Activated naive CD4-positive, alpha-beta T cell treated with anti-CD3 and anti-CD28 coated beads, Interleukin-2, amount 50 U/mL, for 24 hours (primary cell): Measurements from ENCODE around the gene TNFRSF25.
"Not testable (repeated sequence)": the region's sequence is repeated elsewhere in the genome, so short reads cannot be mapped to it uniquely, and the experiment has no call there.

Experiments
- H3K27ac Mint-ChIP-seq: one replicate; pipeline ENCODE4 v1.8.0; 2021; ENCODE audit warnings: mild to moderate bottlenecking, mixed read lengths
- H3K27me3 Mint-ChIP-seq: one replicate; pipeline ENCODE4 v1.8.0; 2021; ENCODE audit warnings: mixed read lengths
- H3K36me3 Mint-ChIP-seq: one replicate; pipeline ENCODE4 v1.8.0; 2021; ENCODE audit warnings: mixed read lengths
- H3K4me1 Mint-ChIP-seq: one replicate; pipeline ENCODE4 v1.8.0; 2021; ENCODE audit warnings: mixed read lengths
- H3K4me3 Mint-ChIP-seq: one replicate; pipeline ENCODE4 v1.8.0; 2021; ENCODE audit warnings: mild to moderate bottlenecking, mixed read lengths
- H3K9me3 Mint-ChIP-seq: one replicate; pipeline ENCODE4 v1.8.0; 2021; ENCODE audit warnings: mixed read lengths

The TNFRSF25 gene

DNA sequence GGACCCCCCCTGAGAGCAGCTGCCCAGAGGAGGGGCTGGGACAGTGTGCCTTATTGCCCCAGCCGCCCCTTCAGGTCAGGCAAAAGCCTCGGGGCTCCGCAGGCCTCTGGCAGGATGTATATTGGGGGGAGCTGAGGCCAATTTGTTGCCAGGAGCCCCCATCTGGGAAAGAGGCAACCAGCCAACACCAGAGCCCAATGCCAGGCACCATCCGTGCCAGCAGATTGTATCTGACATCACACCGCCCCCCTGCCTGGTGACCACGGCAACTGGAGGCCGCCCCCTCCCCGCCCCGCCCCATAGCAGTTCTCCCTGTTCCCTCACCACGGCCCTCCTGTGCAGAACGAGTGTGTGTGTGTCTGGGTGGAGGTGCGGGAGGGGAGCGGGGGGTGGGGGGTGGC, 29.1 kb upstream of the TNFRSF25 start:
- H3K27me3 Mint-ChIP-seq: no peaks in the 10 kb centered on the region
- H3K36me3 Mint-ChIP-seq: no peaks in the 10 kb centered on the region
- no peak overlapping the region for H3K4me3 Mint-ChIP-seq
- H3K9me3 Mint-ChIP-seq: no peaks in the 10 kb centered on the region
- H3K4me1 Mint-ChIP-seq: peaks cover 46% of the 10 kb centered on the region
- no peak overlapping the region for H3K27ac Mint-ChIP-seq

DNA sequence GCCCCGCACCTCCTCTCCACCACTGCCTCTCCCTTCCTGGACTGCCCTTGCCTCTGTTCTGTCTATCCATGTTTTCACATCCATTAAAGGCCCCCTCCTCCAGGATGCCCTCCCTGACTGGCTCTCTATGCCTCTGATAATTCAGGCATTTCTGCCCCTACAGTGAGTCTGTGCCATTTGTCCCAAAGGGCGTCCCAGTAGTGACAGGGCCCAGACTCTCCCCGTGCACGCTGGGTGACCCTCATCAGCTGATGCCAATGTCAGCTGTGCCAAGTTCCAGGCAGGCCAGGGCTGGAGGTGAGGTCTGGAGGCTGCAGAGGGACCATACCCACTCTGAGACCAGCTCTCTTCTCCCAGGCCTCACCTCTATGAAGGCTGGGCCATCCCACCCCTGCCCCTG, 28.7 kb upstream of the TNFRSF25 start:
- Mint-ChIP-seq H3K4me1 (peaks cover 46% of the 10 kb centered on the region), H3K4me3 (no peak overlapping the region), H3K27me3 (no peaks in the 10 kb centered on the region)

GRCh38 chr1:6493834-6494223, 27.9 kb upstream of the TNFRSF25 start:
- not testable (repeated sequence) for H3K27me3 Mint-ChIP-seq, H3K4me3 Mint-ChIP-seq, H3K36me3 Mint-ChIP-seq, H3K9me3 Mint-ChIP-seq, H3K27ac Mint-ChIP-seq
- peaks cover 43% of the 10 kb centered on the region for H3K4me1 Mint-ChIP-seq

More for the DNA sequence above, 28.7 kb upstream of the TNFRSF25 start:
- no peaks in the 10 kb centered on the region for H3K36me3 Mint-ChIP-seq
- H3K9me3 Mint-ChIP-seq: no peaks in the 10 kb centered on the region
- H3K27ac Mint-ChIP-seq: peak overlapping the region; percentile 42

GRCh38 chr1:6491966-6492365, 26.0 kb upstream of the TNFRSF25 start:
- H3K27ac Mint-ChIP-seq: peak overlapping the region; percentile 66
- no peaks in the 10 kb centered on the region for H3K36me3 Mint-ChIP-seq

GRCh38 chr1:6491480-6491962, 25.5 kb upstream of the TNFRSF25 start, which contains the start of gene PLEKHG5:
TSS of gene PLEKHG5 (minus strand) at chr1:6491667. CDS start at chr1:6477571, 14,096 bp downstream.
- H3K9me3 Mint-ChIP-seq: no peaks in the 10 kb centered on the region
- H3K27me3 Mint-ChIP-seq: peaks cover under 1% of the 10 kb centered on the region
- H3K36me3 Mint-ChIP-seq: no peaks in the 10 kb centered on the region
- peak within 1 kb of the TSS; percentile 66 for H3K27ac Mint-ChIP-seq
- peak within 1 kb of the TSS; percentile 71 for H3K4me3 Mint-ChIP-seq
- H3K4me1 Mint-ChIP-seq: peaks cover 41% of the 10 kb centered on the region

More at GRCh38 chr1:6491966-6492365, 26.0 kb upstream of the TNFRSF25 start:
- H3K4me1 Mint-ChIP-seq: peaks cover 38% of the 10 kb centered on the region
- H3K4me3 Mint-ChIP-seq: peak overlapping the region; percentile 71
- no peaks in the 10 kb centered on the region for H3K27me3 Mint-ChIP-seq
- no peaks in the 10 kb centered on the region for H3K9me3 Mint-ChIP-seq

DNA sequence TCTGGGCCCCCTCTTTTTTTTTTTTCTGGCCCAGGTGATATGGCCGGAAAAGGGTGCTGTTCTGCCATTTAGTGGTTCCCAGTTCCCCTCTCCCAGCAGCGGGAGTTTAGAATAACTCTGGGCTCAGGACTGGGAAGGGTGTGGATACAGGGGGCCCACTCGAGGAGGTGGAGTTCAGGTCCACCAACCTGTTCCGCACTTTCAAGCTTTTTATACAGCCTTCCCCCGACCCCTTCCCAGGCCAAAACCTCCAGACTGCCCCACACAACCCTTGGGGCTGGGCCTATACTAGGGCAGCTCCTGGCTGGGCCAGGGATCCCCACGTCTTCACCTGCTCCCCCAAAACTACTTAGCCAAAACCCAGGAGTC, 25.1 kb upstream of the TNFRSF25 start:
- peaks cover 5% of the 10 kb centered on the region for H3K27me3 Mint-ChIP-seq
- peaks cover 44% of the 10 kb centered on the region for H3K4me1 Mint-ChIP-seq
- no peaks in the 10 kb centered on the region for H3K9me3 Mint-ChIP-seq
- H3K27ac Mint-ChIP-seq: peak overlapping the region; percentile 66
- H3K4me3 Mint-ChIP-seq: peak overlapping the region; percentile 71
- H3K36me3 Mint-ChIP-seq: no peaks in the 10 kb centered on the region

DNA sequence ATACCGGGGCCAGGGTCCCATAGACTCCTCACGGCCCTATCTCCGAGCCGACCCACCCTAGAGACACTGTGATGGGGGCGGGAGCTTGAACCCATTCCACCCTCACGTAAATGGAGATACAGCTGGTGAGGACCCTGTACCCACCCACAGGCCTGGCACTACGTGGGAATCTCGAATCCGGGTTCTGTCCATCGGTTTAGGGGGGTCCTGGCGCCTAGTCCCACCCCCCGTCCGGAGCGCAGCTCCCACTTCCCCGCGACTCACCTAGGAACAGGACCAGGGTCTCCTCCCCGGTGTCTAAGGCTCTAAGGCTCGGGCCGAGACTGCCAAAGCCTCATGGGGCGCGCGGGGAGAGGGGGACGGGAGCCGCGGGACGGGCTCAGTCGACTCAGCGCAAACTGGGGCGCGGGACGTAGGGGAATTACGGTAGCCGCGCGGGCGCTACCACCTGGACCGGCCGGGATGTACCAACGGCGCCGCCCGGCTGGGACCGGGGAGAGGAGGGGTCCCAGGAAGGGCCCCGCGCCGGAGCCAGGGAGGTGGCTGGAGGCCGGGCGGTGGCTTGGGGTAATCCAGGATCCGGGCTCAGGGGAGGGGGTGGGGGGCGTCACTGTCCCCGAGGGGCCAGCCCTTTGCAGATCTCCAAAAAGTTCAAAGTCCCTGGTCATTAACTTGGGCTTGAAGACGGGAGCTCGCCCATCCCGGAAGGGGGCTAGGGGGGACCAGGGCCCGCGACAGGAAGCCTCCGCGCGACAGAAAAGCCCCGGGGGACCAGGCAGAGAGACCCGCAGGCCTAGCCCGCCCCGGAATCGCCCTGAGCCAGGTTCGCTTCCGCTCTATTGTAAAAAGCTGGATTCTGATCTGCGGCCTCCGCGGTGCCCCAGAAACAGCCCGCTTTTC, 24.5 kb upstream of the TNFRSF25 start:
- peak overlapping the region; percentile 78 for H3K4me3 Mint-ChIP-seq
- H3K27me3 Mint-ChIP-seq: peaks cover 5% of the 10 kb centered on the region
- no peaks in the 10 kb centered on the region for H3K9me3 Mint-ChIP-seq
- H3K27ac Mint-ChIP-seq: peak overlapping the region; percentile 17
- H3K4me1 Mint-ChIP-seq: peaks cover 38% of the 10 kb centered on the region
- H3K36me3 Mint-ChIP-seq: no peaks in the 10 kb centered on the region

GRCh38 chr1:6489799-6490180, 23.8 kb upstream of the TNFRSF25 start:
- Mint-ChIP-seq H3K27me3 (peaks cover 5% of the 10 kb centered on the region), H3K36me3 (no peaks in the 10 kb centered on the region), H3K4me3 (peak overlapping the region; percentile 78), H3K4me1 (peaks cover 36% of the 10 kb centered on the region), H3K27ac (peak overlapping the region; percentile 17), H3K9me3 (no peaks in the 10 kb centered on the region)

GRCh38 chr1:6489383-6489765, 23.4 kb upstream of the TNFRSF25 start:
- H3K27me3 Mint-ChIP-seq: peaks cover 5% of the 10 kb centered on the region
- H3K4me3 Mint-ChIP-seq: peak overlapping the region; percentile 23

DNA sequence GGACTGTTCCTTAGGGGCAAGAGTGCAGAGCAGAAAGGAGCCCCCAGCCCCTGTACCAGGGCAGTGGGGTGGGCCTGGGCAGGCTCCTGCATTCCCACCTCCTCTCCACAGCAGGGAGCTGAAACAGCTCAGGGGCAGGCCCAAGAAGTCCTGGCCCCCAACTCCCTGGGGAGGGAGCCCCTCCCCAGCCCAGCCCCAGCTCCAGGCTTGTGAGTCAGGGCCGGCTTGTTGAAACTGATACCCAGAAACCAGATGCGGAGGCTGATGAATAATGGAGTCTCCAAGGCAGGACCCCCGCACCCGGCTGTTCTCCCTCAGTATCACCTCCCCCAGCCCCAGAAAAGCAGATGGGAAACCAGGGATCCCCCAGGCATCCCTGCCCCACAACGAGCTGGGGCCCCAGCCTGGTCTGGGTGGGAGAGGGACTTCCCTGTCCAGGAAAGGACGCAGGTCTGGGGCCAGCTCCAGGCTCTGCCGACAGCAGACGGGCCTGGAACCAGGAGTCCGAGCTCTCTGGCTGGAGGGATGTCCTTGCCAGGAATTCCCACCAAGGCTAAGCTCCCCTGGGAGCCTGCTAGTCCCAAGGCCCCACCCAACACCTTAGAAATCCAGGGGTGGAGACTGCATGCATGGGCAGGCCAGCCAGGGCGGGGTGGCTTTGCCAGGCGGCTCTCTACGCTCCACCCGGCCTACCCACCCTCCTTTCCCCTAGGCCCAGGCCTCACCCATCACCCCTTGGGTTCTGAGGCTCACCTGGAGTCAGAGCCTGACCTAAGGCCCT, 22.8 kb upstream of the TNFRSF25 start:
- H3K9me3 Mint-ChIP-seq: no peaks in the 10 kb centered on the region
- peaks cover 32% of the 10 kb centered on the region for H3K4me1 Mint-ChIP-seq
- H3K27me3 Mint-ChIP-seq: peaks cover 5% of the 10 kb centered on the region
- H3K27ac Mint-ChIP-seq: no peak overlapping the region
- no peak overlapping the region for H3K4me3 Mint-ChIP-seq
- no peaks in the 10 kb centered on the region for H3K36me3 Mint-ChIP-seq

More at GRCh38 chr1:6489383-6489765, 23.4 kb upstream of the TNFRSF25 start:
- no peaks in the 10 kb centered on the region for H3K36me3 Mint-ChIP-seq
- H3K4me1 Mint-ChIP-seq: peaks cover 32% of the 10 kb centered on the region
- no peaks in the 10 kb centered on the region for H3K9me3 Mint-ChIP-seq
- H3K27ac Mint-ChIP-seq: no peak overlapping the region

DNA sequence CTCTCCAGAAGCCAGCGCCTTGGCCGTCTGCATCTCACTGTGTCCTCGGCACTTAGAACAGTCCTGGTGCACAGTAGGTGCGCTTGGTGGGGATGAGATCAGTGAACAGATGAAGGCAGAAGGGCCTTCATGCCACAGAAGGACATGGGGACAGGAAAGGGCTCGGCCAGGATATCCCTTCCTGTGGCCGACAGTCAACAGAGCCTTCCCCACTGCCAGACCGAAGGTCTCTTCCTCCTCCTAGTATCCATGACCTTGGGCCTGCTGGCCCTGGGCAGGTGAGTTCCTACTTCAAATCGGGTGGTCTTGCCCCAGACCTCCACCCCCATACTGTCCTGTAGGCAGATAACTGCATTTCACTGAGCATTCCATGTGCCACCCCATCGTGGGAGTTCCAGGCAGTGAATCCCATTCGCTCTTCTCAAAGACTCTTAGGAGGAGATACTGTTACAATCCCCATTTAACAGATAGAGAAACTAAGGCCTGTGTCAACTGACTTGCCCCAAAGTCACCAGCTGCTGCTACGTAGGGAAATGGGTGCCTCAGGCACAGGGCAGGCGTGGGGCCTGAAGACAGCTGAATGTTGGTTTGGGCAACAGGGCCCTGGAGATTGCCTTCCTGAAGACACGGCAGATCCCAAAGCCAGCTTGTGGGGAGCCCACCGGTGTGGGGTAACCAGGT, 22.0 kb upstream of the TNFRSF25 start:
- Mint-ChIP-seq H3K27me3 (peaks cover 5% of the 10 kb centered on the region), H3K4me3 (no peak overlapping the region), H3K27ac (no peak overlapping the region), H3K4me1 (peaks cover 26% of the 10 kb centered on the region), H3K36me3 (no peaks in the 10 kb centered on the region), H3K9me3 (no peaks in the 10 kb centered on the region)

- no peaks in the 10 kb centered on the region for H3K36me3 Mint-ChIP-seq
- no peak overlapping the region for H3K27ac Mint-ChIP-seq
- no peaks in the 10 kb centered on the region for H3K9me3 Mint-ChIP-seq
- H3K27me3 Mint-ChIP-seq: peaks cover 5% of the 10 kb centered on the region
- H3K4me3 Mint-ChIP-seq: peak overlapping the region; percentile 23
- peaks cover 17% of the 10 kb centered on the region for H3K4me1 Mint-ChIP-seq
Observed at GRCh38 chr1:6486433-6487011, 20.5 kb upstream of the TNFRSF25 start.

GRCh38 chr1:6485168-6486101, 19.5 kb upstream of the TNFRSF25 start:
- H3K9me3 Mint-ChIP-seq: no peaks in the 10 kb centered on the region
- H3K4me1 Mint-ChIP-seq: peaks cover 10% of the 10 kb centered on the region
- H3K4me3 Mint-ChIP-seq: peak overlapping the region; percentile 11
- no peaks in the 10 kb centered on the region for H3K36me3 Mint-ChIP-seq
- no peak overlapping the region for H3K27ac Mint-ChIP-seq
- H3K27me3 Mint-ChIP-seq: peaks cover 5% of the 10 kb centered on the region

DNA sequence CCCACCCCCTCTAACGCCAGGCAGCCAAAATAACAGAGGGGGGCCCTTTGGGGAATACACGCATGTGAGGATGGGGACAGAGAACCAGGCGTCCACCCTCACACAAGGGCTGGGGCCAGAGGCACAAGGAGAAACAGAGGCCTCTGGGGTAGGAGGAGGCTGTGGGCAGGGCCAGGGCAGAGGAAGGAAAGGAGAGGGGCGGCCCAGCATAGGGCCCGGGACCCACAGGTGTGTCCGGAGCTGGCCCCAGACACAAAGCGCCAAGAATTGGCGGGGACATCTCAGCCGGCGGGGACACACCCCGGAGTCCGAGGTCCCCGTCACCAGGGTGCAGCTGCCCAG, 18.8 kb upstream of the TNFRSF25 start:
- Mint-ChIP-seq H3K36me3 (no peaks in the 10 kb centered on the region), H3K4me1 (peaks cover 10% of the 10 kb centered on the region), H3K9me3 (no peaks in the 10 kb centered on the region), H3K27me3 (peaks cover 5% of the 10 kb centered on the region), H3K4me3 (peak overlapping the region; percentile 11), H3K27ac (no peak overlapping the region)
